Stomach (tissue), 4 donors: ENCODE data around the gene SLC44A1.

Experiments used
- EP300 ChIP-seq: sonication (generic); formaldehyde crosslinking; IDR thresholded peaks from one replicate; pipeline ENCODE4 v1.6.1; 2017; ENCODE audit warnings: antibody characterized with exemption
- POLR2A ChIP-seq, 4 donors: fragments of 450-650 bp; IDR thresholded peaks; one replicate each; pipeline ENCODE4 v1.6.1; 2016; ENCODE audit warnings: antibody characterized with exemption in 4 of 4, control low read depth in 2 of 4, mild to moderate bottlenecking in 1 of 4, moderate library complexity in 1 of 4
- POLR2AphosphoS5 ChIP-seq, 3 donors: sonication (generic); formaldehyde crosslinking; IDR thresholded peaks; one replicate each; pipeline ENCODE4 v1.6.1; 2016; ENCODE audit warnings: antibody characterized with exemption in 3 of 3
- TF ChIP-seq, protein P1 (sequence below), 7 experiments: fragments of 450-650 bp in 4 of 7; fragments of 200-600 bp in 3 of 7; sonication (generic) in 3 of 7; IDR thresholded peaks; one replicate each; pipeline ENCODE4 v1.5.1; 2016 to 2019; ENCODE audit warnings: antibody characterized with exemption in 7 of 7, control low read depth in 2 of 7, mild to moderate bottlenecking in 1 of 7

DNA sequence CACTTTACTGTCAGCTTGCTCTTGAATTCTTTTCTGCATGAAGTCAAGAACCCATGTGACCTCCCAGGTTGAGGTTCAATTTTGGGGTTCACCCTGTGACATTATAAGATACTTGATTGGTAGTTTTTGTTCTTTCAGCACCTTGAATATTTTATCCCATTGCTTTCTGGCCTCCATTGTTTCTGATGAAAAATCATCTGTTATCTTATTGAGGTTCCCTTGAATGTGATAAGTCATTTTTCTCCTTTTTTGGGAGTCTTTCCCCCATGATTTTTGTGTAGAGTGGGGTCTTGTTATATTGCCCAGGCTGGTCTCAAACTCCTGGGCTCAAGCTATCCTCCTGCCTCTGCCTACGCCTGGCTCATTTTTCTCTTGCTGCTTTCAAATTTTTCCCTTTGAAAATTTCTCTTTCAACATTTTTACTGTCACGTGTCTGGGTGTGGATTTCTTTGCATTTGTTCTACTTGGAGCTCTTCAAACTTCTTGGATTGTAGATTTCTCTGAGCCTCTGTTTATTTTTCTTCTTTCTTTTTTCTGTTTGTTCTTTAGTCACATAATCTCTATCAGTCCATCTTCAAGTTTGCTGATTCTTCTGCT, 20.8 kb upstream of the SLC44A1 start:
- no peak for TF ChIP-seq EP300
- no peak for TF ChIP-seq POLR2AphosphoS5 (IDR thresholded peaks at IDR 0.05)
- TF ChIP-seq, protein P1, sequence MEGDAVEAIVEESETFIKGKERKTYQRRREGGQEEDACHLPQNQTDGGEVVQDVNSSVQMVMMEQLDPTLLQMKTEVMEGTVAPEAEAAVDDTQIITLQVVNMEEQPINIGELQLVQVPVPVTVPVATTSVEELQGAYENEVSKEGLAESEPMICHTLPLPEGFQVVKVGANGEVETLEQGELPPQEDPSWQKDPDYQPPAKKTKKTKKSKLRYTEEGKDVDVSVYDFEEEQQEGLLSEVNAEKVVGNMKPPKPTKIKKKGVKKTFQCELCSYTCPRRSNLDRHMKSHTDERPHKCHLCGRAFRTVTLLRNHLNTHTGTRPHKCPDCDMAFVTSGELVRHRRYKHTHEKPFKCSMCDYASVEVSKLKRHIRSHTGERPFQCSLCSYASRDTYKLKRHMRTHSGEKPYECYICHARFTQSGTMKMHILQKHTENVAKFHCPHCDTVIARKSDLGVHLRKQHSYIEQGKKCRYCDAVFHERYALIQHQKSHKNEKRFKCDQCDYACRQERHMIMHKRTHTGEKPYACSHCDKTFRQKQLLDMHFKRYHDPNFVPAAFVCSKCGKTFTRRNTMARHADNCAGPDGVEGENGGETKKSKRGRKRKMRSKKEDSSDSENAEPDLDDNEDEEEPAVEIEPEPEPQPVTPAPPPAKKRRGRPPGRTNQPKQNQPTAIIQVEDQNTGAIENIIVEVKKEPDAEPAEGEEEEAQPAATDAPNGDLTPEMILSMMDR (IDR thresholded peaks at IDR 0.05): no peak
- TF ChIP-seq POLR2A (IDR thresholded peaks at IDR 0.05): no peak
